ENCODE data around the gene MAML1.
A peak's percentile ranks its signal among the peaks of the same experiment; 100 is the strongest.

MAML1 gene

GRCh38 chr5:179795049-179795862, 62.6 kb downstream of the MAML1 start:
- DNase-seq: no peak

- DNase-seq: peak; percentile 57
Measured at GRCh38 chr5:179795863-179796833, 63.5 kb downstream of the MAML1 start.

- no peak for DNase-seq
Measured at GRCh38 chr5:179796877-179797608, 64.4 kb downstream of the MAML1 start.

- no peak for DNase-seq
Measured at GRCh38 chr5:179797741-179798140, 65.1 kb downstream of the MAML1 start.

GRCh38 chr5:179798144-179798770, 65.6 kb downstream of the MAML1 start:
- no peak for DNase-seq

- no peak for DNase-seq
Measured at GRCh38 chr5:179798771-179799643, 66.4 kb downstream of the MAML1 start.

GRCh38 chr5:179799644-179799973, 67.0 kb downstream of the MAML1 start:
- DNase-seq: no peak

GRCh38 chr5:179800071-179800695, 67.6 kb downstream of the MAML1 start:
- DNase-seq: no peak

- DNase-seq: no peak
Measured at GRCh38 chr5:179800696-179801201, 68.1 kb downstream of the MAML1 start.

- peak; percentile 75 for DNase-seq
Measured at GRCh38 chr5:179801304-179802206, 68.9 kb downstream of the MAML1 start.

GRCh38 chr5:179802207-179802883, 69.7 kb downstream of the MAML1 start:
- DNase-seq: no peak

- DNase-seq: no peak
Measured at GRCh38 chr5:179802950-179803562, 70.4 kb downstream of the MAML1 start.

GRCh38 chr5:179803651-179804554, 71.3 kb downstream of the MAML1 start:
- DNase-seq: no peak

GRCh38 chr5:179804555-179804947, 71.9 kb downstream of the MAML1 start:
- no peak for DNase-seq

GRCh38 chr5:179805070-179805528, 72.5 kb downstream of the MAML1 start:
- DNase-seq: no peak

GRCh38 chr5:179805529-179806249, 73.1 kb downstream of the MAML1 start:
- DNase-seq: no peak
